ENCODE results near the gene ZFAND6. TPM values are rescaled to one million over a fixed set of nuclear protein-coding genes. Genes with fewer than 3 reads are reported as not detected.
A peak's percentile ranks its signal among the peaks of the same experiment; 100 is the strongest.
"Not testable (repeated sequence)": the region's sequence is repeated elsewhere in the genome, so short reads cannot be mapped to it uniquely, and the experiment has no call there.

ZFAND6 gene
- 153 and 205 TPM in 2 replicates for total RNA-seq

- peak; percentile 93 to 94 for DNase-seq (ENCODE audit: low read depth in 2 of 2)
These were observed at the start of gene ZFAND6 for GRCh38 chr15:80058851-80059785. Gene ZFAND6 (plus strand): TSS chr15:80059676. CDS start chr15:80120345, 60,669 bp downstream.

GRCh38 chr15:80010131-80010673 lies 49.3 kb upstream of the ZFAND6 start:
- DNase-seq (ENCODE audit: low read depth in 2 of 2): no peak

- not testable (repeated sequence) for DNase-seq (ENCODE audit: low read depth in 2 of 2)
These were observed 48.4 kb upstream of the ZFAND6 start for GRCh38 chr15:80011041-80011523.

- DNase-seq (ENCODE audit: low read depth in 2 of 2): no peak
These were observed 47.9 kb upstream of the ZFAND6 start for GRCh38 chr15:80011596-80011995.

- no peak for DNase-seq (ENCODE audit: low read depth in 2 of 2)
These were observed 47.3 kb upstream of the ZFAND6 start for GRCh38 chr15:80012060-80012726.

GRCh38 chr15:80014186-80014585 lies 45.3 kb upstream of the ZFAND6 start:
- not testable (repeated sequence) for DNase-seq (ENCODE audit: low read depth in 2 of 2)

- no peak for DNase-seq (ENCODE audit: low read depth in 2 of 2)
These were observed 44.3 kb upstream of the ZFAND6 start for GRCh38 chr15:80015156-80015555.

- DNase-seq (ENCODE audit: low read depth in 2 of 2): not testable (repeated sequence)
These were observed 43.0 kb upstream of the ZFAND6 start for GRCh38 chr15:80016506-80016905.

- DNase-seq (ENCODE audit: low read depth in 2 of 2): not testable (repeated sequence)
These were observed 42.3 kb upstream of the ZFAND6 start for GRCh38 chr15:80017139-80017538.

GRCh38 chr15:80019168-80019745 lies 40.2 kb upstream of the ZFAND6 start:
- DNase-seq (ENCODE audit: low read depth in 2 of 2): no peak

GRCh38 chr15:80020149-80020548 lies 39.3 kb upstream of the ZFAND6 start:
- DNase-seq (ENCODE audit: low read depth in 2 of 2): not testable (repeated sequence)

GRCh38 chr15:80020731-80021130 lies 38.7 kb upstream of the ZFAND6 start:
- DNase-seq (ENCODE audit: low read depth in 2 of 2): no peak

GRCh38 chr15:80026310-80026709 lies 33.2 kb upstream of the ZFAND6 start:
- DNase-seq (ENCODE audit: low read depth in 2 of 2): no peak

GRCh38 chr15:80026754-80027153 lies 32.7 kb upstream of the ZFAND6 start:
- no peak for DNase-seq (ENCODE audit: low read depth in 2 of 2)

GRCh38 chr15:80028937-80029336 lies 30.5 kb upstream of the ZFAND6 start:
- no peak for DNase-seq (ENCODE audit: low read depth in 2 of 2)

- no peak for DNase-seq (ENCODE audit: low read depth in 2 of 2)
These were observed 27.6 kb upstream of the ZFAND6 start for GRCh38 chr15:80031841-80032240.

GRCh38 chr15:80034629-80035028 lies 24.8 kb upstream of the ZFAND6 start:
- no peak for DNase-seq (ENCODE audit: low read depth in 2 of 2)

GRCh38 chr15:80036071-80036470 lies 23.4 kb upstream of the ZFAND6 start:
- no peak for DNase-seq (ENCODE audit: low read depth in 2 of 2)

- DNase-seq (ENCODE audit: low read depth in 2 of 2): no peak
These were observed 17.8 kb upstream of the ZFAND6 start for GRCh38 chr15:80041494-80042253.

- DNase-seq (ENCODE audit: low read depth in 2 of 2): no peak
These were observed 16.9 kb upstream of the ZFAND6 start for GRCh38 chr15:80042568-80042967.

GRCh38 chr15:80045219-80045618 lies 14.3 kb upstream of the ZFAND6 start:
- DNase-seq (ENCODE audit: low read depth in 2 of 2): not testable (repeated sequence)

Measured in lung microvascular endothelial cell (primary cell).